Body of pancreas (tissue), 4 donors: ENCODE data around the gene SERAC1.

Experiments used
- POLR2A ChIP-seq, 3 donors: fragments of 450-650 bp; IDR thresholded peaks; one replicate each; pipeline ENCODE4 v1.6.1; 2016; ENCODE audit warnings: antibody characterized with exemption in 3 of 3, mild to moderate bottlenecking in 2 of 3
- TF ChIP-seq, protein P1 (sequence below), 7 experiments: fragments of 450-650 bp in 4 of 7; fragments of 200-600 bp in 3 of 7; sonication (generic) in 3 of 7; IDR thresholded peaks; one replicate each; pipeline ENCODE4 v1.5.1; 2016 to 2019; ENCODE audit warnings: antibody characterized with exemption in 7 of 7

DNA sequence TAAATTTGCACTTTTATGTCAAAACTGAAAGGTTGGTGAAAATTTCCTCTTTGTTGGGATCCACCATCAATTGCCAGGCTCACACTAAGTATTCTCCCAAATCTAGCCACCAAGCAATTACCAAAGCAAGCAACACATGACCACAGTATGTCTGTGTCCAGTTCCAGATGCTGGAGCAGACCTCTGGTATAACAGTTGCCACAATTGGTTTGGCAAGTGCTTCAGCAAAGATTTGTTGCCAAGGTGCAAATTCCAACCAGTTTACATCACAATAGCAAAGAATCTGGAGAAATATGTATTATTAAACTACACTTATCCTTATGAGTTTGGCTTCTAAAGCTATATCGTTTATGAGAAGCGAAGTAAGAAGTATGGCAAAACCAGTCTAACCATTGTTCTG is 6.5 kb upstream of the SERAC1 start:
- TF ChIP-seq, protein P1, sequence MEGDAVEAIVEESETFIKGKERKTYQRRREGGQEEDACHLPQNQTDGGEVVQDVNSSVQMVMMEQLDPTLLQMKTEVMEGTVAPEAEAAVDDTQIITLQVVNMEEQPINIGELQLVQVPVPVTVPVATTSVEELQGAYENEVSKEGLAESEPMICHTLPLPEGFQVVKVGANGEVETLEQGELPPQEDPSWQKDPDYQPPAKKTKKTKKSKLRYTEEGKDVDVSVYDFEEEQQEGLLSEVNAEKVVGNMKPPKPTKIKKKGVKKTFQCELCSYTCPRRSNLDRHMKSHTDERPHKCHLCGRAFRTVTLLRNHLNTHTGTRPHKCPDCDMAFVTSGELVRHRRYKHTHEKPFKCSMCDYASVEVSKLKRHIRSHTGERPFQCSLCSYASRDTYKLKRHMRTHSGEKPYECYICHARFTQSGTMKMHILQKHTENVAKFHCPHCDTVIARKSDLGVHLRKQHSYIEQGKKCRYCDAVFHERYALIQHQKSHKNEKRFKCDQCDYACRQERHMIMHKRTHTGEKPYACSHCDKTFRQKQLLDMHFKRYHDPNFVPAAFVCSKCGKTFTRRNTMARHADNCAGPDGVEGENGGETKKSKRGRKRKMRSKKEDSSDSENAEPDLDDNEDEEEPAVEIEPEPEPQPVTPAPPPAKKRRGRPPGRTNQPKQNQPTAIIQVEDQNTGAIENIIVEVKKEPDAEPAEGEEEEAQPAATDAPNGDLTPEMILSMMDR (IDR thresholded peaks at IDR 0.05), result no peak
- TF ChIP-seq POLR2A (IDR thresholded peaks at IDR 0.05), result no peak
